ENCODE results near the gene ZNF594.

- TF ChIP-seq GATA2 (IDR thresholded peaks at IDR 0.05; ENCODE audit: low read depth, low read length): no peak
- TF ChIP-seq GATA3 (IDR thresholded peaks at IDR 0.05; ENCODE audit: low read depth, low read length): no peak
Measured at GRCh38 chr17:5182597-5183409, 8.9 kb downstream of the ZNF594 start.
